ENCODE results near the gene UGP2. TPM values are rescaled to one million over a fixed set of nuclear protein-coding genes. Genes with fewer than 3 reads are reported as not detected.
"Not testable (repeated sequence)": the region's sequence is repeated elsewhere in the genome, so short reads cannot be mapped to it uniquely, and the experiment has no call there.

The UGP2 gene
- polyA plus RNA-seq, 5 donors, result 83.6 to 114 (median 101) TPM

- peak; percentile 8 to 21 for DNase-seq
Measured at GRCh38 chr2:63888490-63889402, 47.0 kb downstream of the UGP2 start.

DNA sequence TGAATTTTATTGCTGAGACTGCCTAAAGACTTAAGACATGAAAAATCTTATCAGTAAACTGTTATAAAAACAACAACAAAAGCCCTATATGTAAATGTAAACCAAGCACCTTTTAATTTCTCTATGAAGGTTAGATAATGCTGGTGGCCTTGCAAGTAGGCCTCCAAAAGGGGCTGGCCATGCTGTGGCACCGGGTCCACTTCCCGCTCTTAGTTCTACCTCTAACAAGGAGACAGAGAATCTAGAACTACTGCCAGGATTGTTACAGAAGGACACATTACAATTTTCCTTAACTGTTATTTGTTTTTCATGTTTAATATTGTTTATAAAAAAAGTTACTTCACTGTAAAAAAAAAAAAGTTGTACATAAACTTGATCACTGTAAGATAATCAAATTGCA, 49.0 kb downstream of the UGP2 start:
- no peak for DNase-seq

DNA sequence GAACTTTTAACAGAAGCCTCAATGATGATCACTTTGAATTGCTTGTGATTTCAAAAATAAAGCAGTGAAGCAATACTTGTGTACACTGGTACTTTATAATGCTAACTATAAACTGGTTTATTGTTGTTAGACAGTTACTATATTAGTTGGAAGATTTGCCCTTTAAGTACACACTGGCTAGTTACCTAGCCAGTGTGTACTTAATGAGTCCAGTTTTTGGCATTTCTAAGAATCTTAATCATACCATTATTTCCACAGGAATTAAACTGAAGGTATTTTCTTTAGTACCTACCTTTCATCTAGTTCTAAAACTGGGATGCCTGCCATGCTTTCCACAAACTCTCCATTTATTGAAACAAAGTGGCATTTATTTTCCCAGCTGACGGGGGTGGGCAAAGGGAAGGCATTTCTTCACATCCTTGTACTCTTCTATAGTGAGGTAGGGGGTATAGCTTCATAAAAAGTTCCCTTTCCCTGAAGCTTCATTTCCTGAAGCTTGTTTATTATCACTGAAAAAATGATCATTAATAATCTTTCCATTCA, 49.9 kb downstream of the UGP2 start:
- DNase-seq, result no peak

GRCh38 chr2:63893163-63893562, 51.5 kb downstream of the UGP2 start:
- DNase-seq, result no peak

DNA sequence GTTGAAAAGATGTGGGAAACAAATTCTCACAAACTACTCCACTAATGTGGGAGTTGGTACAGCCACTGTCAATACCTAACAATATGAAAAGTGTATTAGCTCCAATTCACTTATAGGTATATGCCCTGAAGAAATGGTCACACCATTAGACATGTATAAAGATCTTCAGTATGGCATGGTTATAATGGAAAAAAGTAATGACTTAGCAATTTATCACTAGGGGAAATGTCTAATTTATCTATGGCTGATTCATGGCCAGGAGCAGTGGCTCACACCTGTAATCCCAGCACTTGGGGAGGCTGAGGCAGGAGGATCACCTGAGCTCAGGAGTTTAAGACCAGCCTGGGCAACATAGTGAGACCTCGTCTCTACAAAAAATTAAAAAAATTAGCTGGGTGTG, 52.5 kb downstream of the UGP2 start:
- DNase-seq, result no peak

GRCh38 chr2:63898839-63899238, 57.1 kb downstream of the UGP2 start:
- DNase-seq, result no peak

GRCh38 chr2:63899639-63900038, 57.9 kb downstream of the UGP2 start:
- no peak for DNase-seq

- no peak for DNase-seq
Measured at GRCh38 chr2:63902149-63902548, 60.5 kb downstream of the UGP2 start.

- DNase-seq, result no peak
Measured at GRCh38 chr2:63903003-63903402, 61.3 kb downstream of the UGP2 start.

GRCh38 chr2:63914311-63914710, 72.6 kb downstream of the UGP2 start:
- DNase-seq, result no peak

DNA sequence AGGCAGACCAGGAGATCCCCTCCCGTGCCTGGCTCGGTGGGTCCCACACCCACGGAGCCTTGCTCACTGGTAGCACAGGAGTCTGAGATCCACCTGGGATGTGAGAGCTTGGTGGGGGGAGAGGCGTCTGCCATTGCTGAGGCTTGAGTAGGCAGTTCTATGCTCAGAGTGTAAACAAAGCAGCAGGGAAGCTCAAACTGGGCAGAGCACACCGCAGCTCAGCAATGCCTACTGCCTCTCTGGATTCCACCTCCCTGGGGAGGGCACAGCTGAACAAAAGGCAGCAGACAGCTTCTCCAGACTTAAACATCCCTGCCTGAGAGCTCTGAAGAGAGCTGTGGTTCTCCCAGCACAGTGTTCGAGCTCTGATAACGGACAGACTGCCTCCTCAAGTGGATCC, 85.1 kb downstream of the UGP2 start:
- no peak for DNase-seq

DNA sequence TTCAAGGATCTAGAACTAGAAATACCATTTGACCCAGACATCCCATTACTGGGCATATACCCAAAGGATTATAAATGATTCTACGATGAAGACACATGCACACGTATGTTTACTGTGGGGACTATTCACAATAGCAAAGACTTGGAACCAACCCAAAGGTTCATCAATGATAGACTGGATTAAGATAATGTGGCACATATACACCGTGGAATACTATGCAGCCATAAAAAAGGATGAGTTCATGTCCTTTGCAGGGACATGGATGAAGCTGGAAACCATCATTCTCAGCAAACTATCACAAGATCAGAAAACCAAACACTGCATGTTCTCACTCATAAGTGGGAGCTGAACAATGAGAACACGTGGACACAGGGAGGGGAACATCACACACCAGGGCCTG, 90.4 kb downstream of the UGP2 start:
- not testable (repeated sequence) for DNase-seq

Other genes with a start within 250 kb of the UGP2 start
- gene VPS54, start 177.5 kb downstream of the UGP2 start, polyA plus RNA-seq (ENCODE audit: insufficient read depth in 1 of 5, insufficient read length in 5 of 5, low replicate concordance in 1 of 5), result 10 to 100 TPM; 37.5 to 53.2 (median 49.8) TPM